Peyer's patch (tissue), 4 donors: ENCODE data around the gene FMO3.

Experiments used
- POLR2A ChIP-seq, 2 donors: fragments of 450-650 bp; IDR thresholded peaks; one replicate each; pipeline ENCODE4 v1.5.1; 2017; ENCODE audit warnings: antibody characterized with exemption in 2 of 2, mild to moderate bottlenecking in 2 of 2, moderate library complexity in 2 of 2
- TF ChIP-seq, protein P1 (sequence below), 6 experiments: fragments of 450-650 bp in 4 of 6; fragments of 200-600 bp in 2 of 6; sonication (generic) in 1 of 6; IDR thresholded peaks; one replicate each; pipeline ENCODE4 v1.5.1; 2017 to 2019; ENCODE audit warnings: antibody characterized with exemption in 6 of 6, mild to moderate bottlenecking in 3 of 6, moderate library complexity in 1 of 6

DNA sequence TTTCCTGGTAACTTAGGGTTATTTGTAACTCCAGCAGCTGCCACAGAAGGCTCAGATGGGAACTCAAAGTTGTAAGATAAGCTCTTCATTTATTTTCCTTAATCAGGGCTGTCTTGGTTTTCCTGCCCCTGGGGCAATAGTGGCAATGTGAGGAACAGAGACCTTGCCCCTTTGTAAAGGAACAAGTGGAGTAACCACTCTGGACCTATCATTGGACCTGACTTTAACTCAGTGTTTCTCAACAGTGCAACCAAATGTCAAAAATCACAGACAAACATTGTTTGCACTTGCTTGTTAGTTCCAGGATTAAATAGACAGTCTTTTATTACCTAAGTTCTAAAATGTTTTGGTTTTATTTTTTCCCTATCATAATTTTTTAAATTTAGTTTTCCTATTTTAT is 2.8 kb upstream of the FMO3 start:
- TF ChIP-seq, protein P1, sequence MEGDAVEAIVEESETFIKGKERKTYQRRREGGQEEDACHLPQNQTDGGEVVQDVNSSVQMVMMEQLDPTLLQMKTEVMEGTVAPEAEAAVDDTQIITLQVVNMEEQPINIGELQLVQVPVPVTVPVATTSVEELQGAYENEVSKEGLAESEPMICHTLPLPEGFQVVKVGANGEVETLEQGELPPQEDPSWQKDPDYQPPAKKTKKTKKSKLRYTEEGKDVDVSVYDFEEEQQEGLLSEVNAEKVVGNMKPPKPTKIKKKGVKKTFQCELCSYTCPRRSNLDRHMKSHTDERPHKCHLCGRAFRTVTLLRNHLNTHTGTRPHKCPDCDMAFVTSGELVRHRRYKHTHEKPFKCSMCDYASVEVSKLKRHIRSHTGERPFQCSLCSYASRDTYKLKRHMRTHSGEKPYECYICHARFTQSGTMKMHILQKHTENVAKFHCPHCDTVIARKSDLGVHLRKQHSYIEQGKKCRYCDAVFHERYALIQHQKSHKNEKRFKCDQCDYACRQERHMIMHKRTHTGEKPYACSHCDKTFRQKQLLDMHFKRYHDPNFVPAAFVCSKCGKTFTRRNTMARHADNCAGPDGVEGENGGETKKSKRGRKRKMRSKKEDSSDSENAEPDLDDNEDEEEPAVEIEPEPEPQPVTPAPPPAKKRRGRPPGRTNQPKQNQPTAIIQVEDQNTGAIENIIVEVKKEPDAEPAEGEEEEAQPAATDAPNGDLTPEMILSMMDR (IDR thresholded peaks at IDR 0.05), result no peak
- no peak for TF ChIP-seq POLR2A (IDR thresholded peaks at IDR 0.05)
